Ovary (tissue), 3 donors: Measurements from ENCODE around the gene TIMM10.

Source experiments
- EP300 ChIP-seq: sonication (generic); formaldehyde crosslinking; IDR thresholded peaks from one replicate; pipeline ENCODE4 v1.6.1; 2017; ENCODE audit warnings: antibody characterized with exemption
- POLR2A ChIP-seq: fragments of 450-650 bp; IDR thresholded peaks from one replicate; pipeline ENCODE4 v1.6.1; 2017; ENCODE audit warnings: antibody characterized with exemption, mild to moderate bottlenecking, moderate library complexity
- TF ChIP-seq, protein P1 (sequence below), 3 donors: fragments of 450-650 bp in 2 of 3; fragments of 200-600 bp in 1 of 3; IDR thresholded peaks; one replicate each; pipeline versions ENCODE4 v1.5.1 to v1.8.0; 2016 to 2022; ENCODE audit warnings: antibody characterized with exemption in 3 of 3, mild to moderate bottlenecking in 1 of 3
- donor health status: DM: no; HTN: no; CAD: no.

GRCh38 chr11:57542582-57542981 is 12.0 kb upstream of the TIMM10 start:
- TF ChIP-seq, protein P1, sequence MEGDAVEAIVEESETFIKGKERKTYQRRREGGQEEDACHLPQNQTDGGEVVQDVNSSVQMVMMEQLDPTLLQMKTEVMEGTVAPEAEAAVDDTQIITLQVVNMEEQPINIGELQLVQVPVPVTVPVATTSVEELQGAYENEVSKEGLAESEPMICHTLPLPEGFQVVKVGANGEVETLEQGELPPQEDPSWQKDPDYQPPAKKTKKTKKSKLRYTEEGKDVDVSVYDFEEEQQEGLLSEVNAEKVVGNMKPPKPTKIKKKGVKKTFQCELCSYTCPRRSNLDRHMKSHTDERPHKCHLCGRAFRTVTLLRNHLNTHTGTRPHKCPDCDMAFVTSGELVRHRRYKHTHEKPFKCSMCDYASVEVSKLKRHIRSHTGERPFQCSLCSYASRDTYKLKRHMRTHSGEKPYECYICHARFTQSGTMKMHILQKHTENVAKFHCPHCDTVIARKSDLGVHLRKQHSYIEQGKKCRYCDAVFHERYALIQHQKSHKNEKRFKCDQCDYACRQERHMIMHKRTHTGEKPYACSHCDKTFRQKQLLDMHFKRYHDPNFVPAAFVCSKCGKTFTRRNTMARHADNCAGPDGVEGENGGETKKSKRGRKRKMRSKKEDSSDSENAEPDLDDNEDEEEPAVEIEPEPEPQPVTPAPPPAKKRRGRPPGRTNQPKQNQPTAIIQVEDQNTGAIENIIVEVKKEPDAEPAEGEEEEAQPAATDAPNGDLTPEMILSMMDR (IDR thresholded peaks at IDR 0.05), result no peak
- TF ChIP-seq POLR2A, result no peak
- no peak for TF ChIP-seq EP300
